ENCODE data around the gene HRK. TPM values are rescaled to one million over a fixed set of nuclear protein-coding genes. Genes with fewer than 3 reads are reported as not detected.

The HRK gene
- total RNA-seq, 6 experiments from 2014 or later: not detected

- no peak for DNase-seq
- Mint-ChIP-seq H3K4me1 (ENCODE audit: low read depth) (no peaks in the 10 kb centered on the region), H3K36me3 (ENCODE audit: low read depth) (no peaks in the 10 kb centered on the region), H3K27me3 (ENCODE audit: insufficient read depth) (no peaks in the 10 kb centered on the region; the same call in none of the 2 replicates), H3K4me3 (no peak overlapping the region), H3K9me3 (no peaks in the 10 kb centered on the region), H3K27ac (no peak overlapping the region)
- TF ChIP-seq, protein P1, sequence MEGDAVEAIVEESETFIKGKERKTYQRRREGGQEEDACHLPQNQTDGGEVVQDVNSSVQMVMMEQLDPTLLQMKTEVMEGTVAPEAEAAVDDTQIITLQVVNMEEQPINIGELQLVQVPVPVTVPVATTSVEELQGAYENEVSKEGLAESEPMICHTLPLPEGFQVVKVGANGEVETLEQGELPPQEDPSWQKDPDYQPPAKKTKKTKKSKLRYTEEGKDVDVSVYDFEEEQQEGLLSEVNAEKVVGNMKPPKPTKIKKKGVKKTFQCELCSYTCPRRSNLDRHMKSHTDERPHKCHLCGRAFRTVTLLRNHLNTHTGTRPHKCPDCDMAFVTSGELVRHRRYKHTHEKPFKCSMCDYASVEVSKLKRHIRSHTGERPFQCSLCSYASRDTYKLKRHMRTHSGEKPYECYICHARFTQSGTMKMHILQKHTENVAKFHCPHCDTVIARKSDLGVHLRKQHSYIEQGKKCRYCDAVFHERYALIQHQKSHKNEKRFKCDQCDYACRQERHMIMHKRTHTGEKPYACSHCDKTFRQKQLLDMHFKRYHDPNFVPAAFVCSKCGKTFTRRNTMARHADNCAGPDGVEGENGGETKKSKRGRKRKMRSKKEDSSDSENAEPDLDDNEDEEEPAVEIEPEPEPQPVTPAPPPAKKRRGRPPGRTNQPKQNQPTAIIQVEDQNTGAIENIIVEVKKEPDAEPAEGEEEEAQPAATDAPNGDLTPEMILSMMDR (IDR thresholded peaks at IDR 0.05): no peak
These were observed 41.9 kb downstream of the HRK start for GRCh38 chr12:116839287-116839830.

DNA sequence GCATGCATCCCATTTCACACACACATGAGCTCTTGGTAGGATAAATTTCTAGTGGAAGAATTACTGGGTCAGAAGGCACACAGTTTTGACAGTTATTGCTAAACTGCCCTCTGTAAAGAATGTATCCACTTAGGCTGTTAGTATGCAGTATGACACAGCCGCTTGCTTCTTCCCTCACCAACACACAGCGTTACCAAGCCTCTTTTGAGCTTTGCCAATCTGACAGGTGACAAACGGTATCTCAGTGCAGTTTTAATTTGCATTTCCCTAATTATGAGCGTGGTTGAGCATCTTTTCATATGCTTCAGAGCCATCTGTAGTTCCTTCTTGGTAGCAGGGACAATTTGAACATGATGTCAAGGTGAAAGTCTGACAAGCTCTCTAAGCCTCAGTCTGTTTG is 42.9 kb downstream of the HRK start:
- Mint-ChIP-seq H3K4me3 (no peak overlapping the region), H3K36me3 (ENCODE audit: low read depth) (no peaks in the 10 kb centered on the region), H3K27me3 (ENCODE audit: insufficient read depth) (no peaks in the 10 kb centered on the region; the same call in 1 of the 2 replicates), H3K27ac (no peak overlapping the region), H3K4me1 (ENCODE audit: low read depth) (no peaks in the 10 kb centered on the region), H3K9me3 (no peaks in the 10 kb centered on the region)
- TF ChIP-seq, protein P1 (IDR thresholded peaks at IDR 0.05): no peak
- no peak for DNase-seq

- Mint-ChIP-seq H3K4me3 (no peak overlapping the region), H3K27ac (no peak overlapping the region), H3K9me3 (no peaks in the 10 kb centered on the region), H3K36me3 (ENCODE audit: low read depth) (no peaks in the 10 kb centered on the region), H3K27me3 (ENCODE audit: insufficient read depth) (no peaks in the 10 kb centered on the region), H3K4me1 (ENCODE audit: low read depth) (peaks cover 7% of the 10 kb centered on the region)
- TF ChIP-seq, protein P1 (IDR thresholded peaks at IDR 0.05): no peak
- no peak for DNase-seq
These were observed 44.1 kb downstream of the HRK start for GRCh38 chr12:116837097-116837496.

- Mint-ChIP-seq H3K27me3 (ENCODE audit: insufficient read depth) (no peaks in the 10 kb centered on the region), H3K36me3 (ENCODE audit: low read depth) (no peaks in the 10 kb centered on the region), H3K27ac (no peak overlapping the region), H3K4me3 (no peak overlapping the region), H3K9me3 (no peaks in the 10 kb centered on the region), H3K4me1 (ENCODE audit: low read depth) (peaks cover 9% of the 10 kb centered on the region)
- no peak for DNase-seq
- TF ChIP-seq, protein P1 (IDR thresholded peaks at IDR 0.05): no peak
These were observed 45.8 kb downstream of the HRK start for GRCh38 chr12:116835484-116835883.

DNA sequence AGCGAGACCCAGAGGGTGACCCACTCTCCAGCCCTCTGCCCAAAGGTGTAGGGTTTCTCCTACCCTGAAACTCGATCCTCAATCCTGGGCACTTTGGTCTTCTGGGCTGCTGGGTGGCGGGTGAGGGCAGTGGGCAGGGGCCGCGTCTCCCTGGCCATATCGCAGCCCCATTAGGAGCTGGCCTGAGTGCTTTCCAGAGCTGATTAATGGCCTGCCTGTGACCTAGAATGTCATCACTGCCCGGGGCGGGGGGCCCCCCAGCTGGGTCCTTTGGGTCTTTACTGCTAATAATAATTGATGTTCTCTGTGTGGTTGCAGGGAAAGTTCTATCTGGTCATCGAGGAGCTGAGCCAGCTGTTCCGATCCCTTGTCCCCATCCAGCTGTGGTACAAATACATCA is 47.8 kb downstream of the HRK start:
- H3K9me3 Mint-ChIP-seq: no peaks in the 10 kb centered on the region
- no peak for DNase-seq

More for the DNA sequence above, 47.8 kb downstream of the HRK start:
- Mint-ChIP-seq H3K27me3 (ENCODE audit: insufficient read depth) (peaks cover 4% of the 10 kb centered on the region; the same call in 1 of the 2 replicates), H3K36me3 (ENCODE audit: low read depth) (no peaks in the 10 kb centered on the region), H3K4me3 (no peak overlapping the region), H3K27ac (no peak overlapping the region), H3K4me1 (ENCODE audit: low read depth) (peaks cover 9% of the 10 kb centered on the region)
- TF ChIP-seq, protein P1 (IDR thresholded peaks at IDR 0.05): no peak

Data from HFFc6 (cell line).